Activated CD4-positive, CD25-positive, alpha-beta regulatory T cell (primary cell): ENCODE data around the gene PPIP5K1.
"Not testable (repeated sequence)": the region's sequence is repeated elsewhere in the genome, so short reads cannot be mapped to it uniquely, and the experiment has no call there.

Source experiments
- DNase-seq, 4 experiments: peaks; one replicate each; lab custom pipeline; 2025; lab: John Stamatoyannopoulos, UW

PPIP5K1 gene

DNA sequence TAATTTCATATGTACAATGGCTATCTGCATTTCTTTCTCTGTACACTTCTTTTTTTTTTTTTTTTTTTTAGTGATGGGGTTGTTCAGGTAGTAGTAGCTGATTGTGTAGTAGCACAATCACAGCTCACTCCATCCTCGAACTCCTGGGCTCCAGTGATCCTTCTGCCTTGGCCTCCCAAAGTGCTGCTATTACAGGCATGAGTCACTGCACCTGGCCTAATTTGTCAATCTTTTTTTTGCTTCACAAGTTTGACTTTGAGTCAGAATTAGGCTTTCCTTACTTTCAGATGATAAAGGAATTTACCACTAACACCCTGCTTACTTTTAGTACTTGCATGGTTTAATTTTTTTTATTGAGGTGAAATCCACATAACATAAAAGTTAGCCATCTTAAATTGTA lies 44.6 kb downstream of the PPIP5K1 start:
- no peak for DNase-seq

DNA sequence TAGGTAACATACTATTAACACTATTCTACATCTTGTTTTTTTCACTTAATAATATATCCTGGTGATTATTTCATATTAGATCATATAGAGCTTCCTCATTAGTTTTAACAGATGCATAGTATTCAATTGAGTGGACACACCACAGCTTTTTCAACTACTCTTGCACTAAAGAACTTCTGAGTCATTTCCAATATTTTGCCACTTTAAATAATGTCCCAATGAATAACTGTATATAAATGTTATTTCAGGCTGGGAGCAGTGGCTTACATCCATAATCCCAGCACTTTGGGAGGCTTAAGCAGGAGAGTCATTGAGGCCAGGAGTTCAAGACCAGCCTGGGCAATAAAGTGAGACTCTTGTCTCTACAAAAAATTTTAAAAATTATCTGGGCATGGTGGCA lies 45.7 kb downstream of the PPIP5K1 start:
- DNase-seq = no peak

DNA sequence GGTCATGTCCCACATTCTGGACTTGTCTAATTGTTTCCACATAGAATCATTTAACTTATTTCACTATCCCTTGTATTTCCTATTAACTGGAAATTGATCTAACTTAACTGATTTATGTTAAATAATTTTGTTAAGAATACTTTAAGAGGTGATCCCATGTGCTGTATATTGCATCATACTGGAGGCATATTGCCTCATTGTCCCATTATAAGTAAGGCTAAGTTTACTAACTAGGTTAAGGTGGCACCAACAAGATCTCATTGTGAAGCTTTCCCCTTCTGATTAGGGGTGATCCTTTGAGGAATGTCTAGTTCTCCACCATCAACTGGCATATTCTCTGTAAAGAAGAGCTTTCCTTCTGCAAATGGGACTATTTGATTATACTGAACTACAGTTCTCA lies 48.2 kb downstream of the PPIP5K1 start:
- DNase-seq = no peak

DNA sequence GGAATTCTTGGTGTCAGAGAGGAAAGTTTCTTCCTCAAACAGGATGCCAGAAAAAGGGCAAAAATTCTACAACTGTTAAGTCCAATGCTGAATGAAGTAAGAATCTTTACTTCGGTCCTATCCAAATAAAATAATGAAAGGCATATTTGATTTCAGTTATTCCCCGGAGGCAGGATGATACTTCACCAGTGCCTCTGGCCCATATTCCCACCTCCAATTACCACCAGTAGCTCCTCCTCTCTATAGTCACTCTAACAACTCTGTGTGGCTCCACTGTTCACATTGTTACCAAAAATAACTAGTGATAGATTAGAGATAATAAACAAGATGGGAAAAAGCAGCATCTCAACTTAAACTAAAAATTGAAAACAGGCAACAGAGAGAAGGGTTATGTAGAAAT lies 51.9 kb downstream of the PPIP5K1 start:
- no peak for DNase-seq

DNA sequence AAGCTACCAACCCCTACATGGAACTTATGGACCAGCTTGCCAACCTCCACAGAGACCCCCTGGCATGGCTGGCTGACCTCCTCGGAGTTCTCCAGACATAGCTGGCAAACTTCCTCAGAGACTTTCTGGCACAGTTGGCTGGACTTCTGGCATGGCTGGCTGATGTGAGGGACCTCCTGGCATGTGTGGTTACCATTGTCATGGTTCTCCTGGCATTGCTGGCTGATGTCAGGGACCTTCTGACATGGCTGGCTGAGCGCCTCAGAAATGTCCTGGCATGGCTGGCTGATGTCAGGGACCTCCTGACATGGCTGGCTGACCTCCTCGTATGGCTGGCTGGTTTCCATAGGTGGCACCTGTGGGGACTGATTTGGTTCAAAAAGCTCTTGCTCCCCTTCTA lies 55.1 kb downstream of the PPIP5K1 start:
- DNase-seq = no peak

DNA sequence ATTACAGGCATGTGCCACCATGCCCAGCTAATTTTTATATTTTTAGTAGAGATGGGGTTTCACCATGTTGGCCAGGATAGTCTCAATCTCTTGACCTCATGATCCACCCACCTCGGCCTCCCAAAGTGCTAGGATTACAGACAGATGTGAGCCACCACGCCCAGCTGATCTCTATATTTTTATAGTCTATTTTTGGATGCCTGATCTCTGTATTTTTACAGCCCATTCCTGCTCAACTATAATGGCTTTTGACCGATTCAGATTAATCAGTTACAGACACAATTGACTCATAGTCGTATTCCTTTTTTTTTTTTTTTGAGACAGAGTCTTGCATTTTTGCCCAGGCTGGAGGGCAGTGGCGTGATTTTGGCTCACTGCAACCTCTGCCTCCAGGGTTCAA lies 57.2 kb downstream of the PPIP5K1 start:
- not testable (repeated sequence) for DNase-seq

DNA sequence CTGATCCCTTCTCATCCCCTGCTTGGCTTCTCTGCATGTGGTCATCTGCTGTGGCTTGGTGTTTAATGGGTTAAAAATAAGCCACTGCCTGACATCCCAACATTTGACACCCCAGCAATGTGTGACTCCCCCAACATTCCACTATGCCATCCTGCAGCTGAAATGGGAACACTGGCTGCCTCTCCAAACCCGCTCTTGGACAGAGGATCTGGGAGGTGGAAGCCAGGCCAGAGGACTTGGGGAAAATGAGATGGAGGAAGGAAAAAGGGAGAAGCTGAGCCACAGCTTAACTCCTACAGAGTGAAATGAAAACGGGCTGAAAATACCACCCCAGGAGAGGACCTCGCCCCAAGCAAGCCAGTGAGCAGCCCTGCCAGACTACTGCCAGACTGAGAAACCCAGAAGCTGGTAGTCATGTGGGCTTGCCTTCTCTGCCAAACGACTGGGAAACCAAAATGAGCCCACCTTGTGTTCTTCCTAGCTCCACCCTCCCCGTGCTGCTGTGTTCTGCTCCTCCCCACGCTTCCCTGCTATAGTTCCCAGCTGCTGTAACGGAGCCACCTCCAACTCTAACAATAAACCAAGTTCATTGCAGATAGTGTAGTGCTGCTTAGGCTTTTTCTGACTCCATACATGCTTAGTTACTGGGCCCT lies 58.9 kb downstream of the PPIP5K1 start:
- DNase-seq = no peak

DNA sequence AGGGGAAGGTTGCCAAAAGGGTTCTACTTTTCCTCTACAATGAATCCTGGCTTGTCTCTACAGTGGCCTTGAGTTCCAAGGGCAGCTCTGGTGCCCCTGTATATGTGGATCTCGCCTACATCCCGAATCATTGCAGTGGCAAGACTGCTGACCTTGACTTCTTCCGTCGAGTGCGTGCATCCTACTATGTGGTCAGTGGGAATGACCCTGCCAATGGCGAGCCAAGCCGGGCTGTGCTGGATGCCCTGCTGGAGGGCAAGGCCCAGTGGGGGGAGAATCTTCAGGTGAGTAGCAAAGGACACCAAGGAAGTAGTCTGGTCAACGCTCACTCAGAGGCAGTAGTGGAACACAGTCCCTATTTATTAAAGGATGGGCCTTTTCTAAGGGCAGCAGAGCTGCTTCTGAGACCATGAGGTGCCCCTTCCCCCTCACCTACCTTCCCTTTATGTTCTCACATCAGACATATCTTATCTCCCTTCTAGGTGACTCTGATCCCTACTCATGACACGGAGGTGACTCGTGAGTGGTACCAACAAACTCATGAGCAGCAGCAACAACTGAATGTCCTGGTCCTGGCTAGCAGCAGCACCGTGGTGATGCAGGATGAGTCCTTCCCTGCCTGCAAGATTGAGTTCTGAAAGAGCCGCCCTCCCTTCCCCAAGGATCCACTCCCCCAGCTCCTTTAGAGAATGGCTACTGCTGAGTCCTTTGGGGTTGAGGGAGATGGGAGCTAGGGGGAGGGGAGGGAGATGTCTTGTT lies 60.2 kb downstream of the PPIP5K1 start:
- DNase-seq = no peak

DNA sequence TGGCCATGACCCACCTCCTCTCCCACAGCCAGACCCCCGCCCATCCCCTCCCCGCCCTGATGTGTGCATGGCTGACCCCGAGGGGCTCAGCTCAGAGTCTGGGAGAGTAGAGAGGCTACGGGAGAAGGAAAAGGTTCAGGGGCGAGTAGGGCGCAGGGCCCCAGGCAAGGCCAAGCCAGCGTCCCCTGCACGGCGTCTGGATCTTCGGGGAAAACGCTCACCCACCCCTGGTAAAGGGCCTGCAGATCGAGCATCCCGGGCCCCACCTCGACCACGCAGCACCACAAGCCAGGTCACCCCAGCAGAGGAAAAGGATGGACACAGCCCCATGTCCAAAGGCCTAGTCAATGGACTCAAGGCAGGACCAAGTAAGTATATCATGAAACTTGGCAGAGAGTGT lies 60.9 kb downstream of the PPIP5K1 start:
- no peak for DNase-seq

DNA sequence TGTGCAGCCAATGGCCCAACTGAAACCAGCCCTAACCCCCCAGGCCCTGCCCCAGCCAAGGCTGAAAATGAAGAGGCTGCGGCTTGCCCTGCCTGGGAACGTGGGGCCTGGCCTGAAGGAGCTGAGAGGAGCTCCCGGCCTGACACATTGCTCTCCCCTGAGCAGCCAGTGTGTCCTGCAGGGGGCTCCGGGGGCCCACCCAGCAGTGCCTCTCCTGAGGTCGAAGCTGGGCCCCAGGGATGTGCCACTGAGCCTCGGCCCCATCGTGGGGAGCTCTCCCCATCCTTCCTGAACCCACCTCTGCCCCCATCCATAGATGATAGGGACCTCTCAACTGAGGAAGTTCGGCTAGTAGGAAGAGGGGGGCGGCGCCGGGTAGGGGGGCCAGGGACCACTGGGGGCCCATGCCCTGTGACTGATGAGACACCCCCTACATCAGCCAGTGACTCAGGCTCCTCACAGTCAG lies 61.4 kb downstream of the PPIP5K1 start:
- DNase-seq = no peak

DNA sequence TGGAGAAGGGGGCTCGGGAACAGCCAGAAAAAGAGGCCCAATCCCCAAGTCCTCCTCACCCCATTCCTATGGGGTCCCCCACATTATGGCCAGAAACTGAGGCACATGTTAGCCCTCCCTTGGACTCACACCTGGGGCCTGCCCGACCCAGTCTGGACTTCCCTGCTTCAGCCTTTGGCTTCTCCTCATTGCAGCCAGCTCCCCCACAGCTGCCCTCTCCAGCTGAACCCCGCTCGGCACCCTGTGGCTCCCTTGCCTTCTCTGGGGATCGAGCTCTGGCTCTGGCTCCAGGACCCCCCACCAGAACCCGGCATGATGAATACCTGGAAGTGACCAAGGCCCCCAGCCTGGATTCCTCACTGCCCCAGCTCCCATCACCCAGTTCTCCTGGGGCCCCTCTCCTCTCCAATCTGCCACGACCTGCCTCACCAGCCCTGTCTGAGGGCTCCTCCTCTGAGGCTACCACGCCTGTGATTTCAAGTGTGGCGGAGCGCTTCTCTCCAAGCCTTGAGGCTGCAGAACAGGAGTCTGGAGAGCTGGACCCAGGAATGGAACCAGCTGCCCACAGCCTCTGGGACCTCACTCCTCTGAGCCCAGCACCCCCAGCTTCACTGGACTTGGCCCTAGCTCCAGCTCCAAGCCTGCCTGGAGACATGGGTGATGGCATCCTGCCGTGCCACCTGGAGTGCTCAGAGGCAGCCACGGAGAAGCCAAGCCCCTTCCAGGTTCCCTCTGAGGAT lies 62.0 kb downstream of the PPIP5K1 start:
- DNase-seq = no peak

DNA sequence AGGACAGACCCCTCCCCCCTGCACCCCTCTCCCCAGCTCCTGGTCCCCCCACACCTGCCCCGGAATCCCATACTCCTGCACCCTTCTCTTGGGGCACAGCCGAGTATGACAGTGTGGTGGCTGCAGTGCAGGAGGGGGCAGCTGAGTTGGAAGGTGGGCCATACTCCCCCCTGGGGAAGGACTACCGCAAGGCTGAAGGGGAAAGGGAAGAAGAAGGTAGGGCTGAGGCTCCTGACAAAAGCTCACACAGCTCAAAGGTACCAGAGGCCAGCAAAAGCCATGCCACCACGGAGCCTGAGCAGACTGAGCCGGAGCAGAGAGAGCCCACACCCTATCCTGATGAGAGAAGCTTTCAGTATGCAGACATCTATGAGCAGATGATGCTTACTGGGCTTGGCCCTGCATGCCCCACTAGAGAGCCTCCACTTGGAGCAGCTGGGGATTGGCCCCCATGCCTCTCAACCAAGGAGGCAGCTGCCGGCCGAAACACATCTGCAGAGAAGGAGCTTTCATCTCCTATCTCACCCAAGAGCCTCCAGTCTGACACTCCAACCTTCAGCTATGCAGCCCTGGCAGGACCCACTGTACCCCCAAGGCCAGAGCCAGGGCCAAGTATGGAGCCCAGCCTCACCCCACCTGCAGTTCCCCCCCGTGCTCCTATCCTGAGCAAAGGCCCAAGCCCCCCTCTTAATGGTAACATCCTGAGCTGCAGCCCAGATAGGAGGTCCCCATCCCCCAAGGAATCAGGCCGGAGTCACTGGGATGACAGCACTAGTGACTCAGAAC lies 62.8 kb downstream of the PPIP5K1 start:
- no peak for DNase-seq

DNA sequence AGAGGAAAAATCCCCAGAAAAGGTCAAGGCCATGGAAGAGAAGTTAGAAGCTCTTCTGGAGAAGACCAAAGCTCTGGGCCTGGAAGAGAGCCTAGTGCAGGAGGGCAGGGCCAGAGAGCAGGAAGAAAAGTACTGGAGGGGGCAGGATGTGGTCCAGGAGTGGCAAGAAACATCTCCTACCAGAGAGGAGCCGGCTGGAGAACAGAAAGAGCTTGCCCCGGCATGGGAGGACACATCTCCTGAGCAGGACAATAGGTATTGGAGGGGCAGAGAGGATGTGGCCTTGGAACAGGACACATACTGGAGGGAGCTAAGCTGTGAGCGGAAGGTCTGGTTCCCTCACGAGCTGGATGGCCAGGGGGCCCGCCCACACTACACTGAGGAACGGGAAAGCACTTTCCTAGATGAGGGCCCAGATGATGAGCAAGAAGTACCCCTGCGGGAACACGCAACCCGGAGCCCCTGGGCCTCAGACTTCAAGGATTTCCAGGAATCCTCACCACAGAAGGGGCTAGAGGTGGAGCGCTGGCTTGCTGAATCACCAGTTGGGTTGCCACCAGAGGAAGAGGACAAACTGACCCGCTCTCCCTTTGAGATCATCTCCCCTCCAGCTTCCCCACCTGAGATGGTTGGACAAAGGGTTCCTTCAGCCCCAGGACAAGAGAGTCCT lies 63.6 kb downstream of the PPIP5K1 start:
- DNase-seq = no peak

DNA sequence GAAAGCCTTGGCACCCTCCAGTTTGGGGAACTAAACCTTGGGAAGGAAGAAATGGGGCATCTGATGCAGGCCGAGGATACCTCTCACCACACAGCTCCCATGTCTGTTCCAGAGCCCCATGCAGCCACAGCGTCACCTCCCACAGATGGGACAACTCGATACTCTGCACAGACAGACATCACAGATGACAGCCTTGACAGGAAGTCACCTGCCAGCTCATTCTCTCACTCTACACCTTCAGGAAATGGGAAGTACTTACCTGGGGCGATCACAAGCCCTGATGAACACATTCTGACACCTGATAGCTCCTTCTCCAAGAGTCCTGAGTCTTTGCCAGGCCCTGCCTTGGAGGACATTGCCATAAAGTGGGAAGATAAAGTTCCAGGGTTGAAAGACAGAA lies 64.9 kb downstream of the PPIP5K1 start:
- no peak for DNase-seq

DNA sequence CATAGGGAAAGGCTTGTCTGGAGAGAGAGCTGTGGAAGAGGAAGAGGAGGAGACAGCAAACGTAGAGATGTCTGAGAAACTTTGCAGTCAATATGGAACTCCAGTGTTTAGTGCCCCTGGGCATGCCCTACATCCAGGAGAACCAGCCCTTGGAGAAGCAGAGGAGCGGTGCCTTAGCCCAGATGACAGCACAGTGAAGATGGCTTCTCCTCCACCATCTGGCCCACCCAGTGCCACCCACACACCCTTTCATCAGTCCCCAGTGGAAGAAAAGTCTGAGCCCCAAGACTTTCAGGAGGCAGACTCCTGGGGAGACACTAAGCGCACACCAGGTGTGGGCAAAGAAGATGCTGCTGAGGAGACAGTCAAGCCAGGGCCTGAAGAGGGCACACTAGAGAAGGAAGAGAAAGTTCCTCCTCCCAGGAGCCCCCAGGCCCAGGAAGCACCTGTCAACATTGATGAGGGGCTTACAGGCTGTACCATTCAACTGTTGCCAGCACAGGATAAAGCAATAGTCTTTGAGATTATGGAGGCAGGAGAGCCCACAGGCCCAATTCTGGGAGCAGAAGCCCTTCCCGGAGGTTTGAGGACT lies 65.7 kb downstream of the PPIP5K1 start:
- no peak for DNase-seq

DNA sequence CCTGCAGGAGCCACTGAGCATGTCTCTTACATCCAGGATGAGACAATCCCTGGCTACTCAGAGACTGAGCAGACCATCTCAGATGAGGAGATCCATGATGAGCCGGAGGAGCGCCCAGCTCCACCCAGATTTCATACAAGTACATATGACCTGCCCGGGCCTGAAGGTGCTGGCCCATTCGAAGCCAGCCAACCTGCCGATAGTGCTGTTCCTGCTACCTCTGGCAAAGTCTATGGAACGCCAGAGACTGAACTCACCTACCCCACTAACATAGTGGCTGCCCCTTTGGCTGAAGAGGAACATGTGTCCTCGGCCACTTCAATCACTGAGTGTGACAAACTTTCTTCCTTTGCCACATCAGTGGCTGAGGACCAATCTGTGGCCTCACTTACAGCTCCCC lies 66.4 kb downstream of the PPIP5K1 start:
- no peak for DNase-seq

DNA sequence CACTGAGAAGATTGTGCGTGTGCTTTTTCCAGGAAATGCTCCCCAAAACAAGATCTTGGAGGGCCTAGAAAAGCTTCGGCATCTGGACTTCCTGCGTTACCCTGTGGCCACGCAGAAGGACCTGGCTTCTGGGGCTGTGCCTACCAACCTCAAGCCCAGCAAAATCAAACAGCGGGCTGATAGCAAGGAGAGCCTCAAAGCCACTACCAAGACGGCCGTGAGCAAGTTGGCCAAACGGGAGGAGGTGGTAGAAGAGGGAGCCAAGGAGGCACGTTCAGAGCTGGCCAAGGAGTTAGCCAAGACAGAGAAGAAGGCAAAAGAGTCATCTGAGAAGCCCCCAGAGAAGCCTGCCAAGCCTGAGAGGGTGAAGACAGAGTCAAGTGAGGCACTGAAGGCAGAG lies 67.8 kb downstream of the PPIP5K1 start:
- no peak for DNase-seq

DNA sequence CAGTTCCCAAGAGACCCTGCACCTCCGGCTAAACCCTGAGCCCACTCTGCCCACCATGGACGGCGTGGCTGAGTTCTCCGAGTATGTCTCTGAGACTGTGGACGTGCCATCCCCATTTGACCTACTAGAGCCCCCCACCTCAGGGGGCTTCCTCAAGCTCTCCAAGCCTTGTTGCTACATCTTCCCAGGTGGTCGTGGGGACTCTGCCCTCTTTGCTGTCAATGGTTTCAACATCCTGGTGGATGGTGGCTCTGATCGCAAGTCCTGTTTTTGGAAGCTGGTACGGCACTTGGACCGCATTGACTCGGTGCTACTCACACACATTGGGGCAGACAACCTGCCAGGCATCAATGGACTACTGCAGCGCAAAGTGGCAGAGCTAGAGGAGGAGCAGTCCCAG lies 68.6 kb downstream of the PPIP5K1 start:
- DNase-seq = no peak

DNA sequence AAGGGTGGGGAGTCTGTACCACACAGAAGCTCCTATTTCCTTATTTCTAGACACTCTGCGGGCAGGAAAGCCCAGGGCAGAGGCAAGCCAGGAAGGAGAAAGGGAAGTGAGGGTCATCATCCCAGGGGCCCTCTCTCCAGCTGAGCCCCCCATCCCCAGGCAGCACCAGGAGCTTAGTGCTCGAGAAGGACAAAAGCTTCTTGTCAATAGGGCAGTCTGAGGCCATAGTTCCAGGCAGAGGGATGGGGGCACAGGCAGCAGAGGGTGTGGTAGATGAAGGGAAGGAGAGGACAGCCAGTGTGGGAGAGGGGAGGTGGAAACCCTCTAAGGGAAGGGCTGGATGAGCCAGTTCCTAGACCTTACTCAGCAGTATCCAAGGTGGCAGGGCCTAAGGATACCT lies 69.9 kb downstream of the PPIP5K1 start:
- DNase-seq = no peak

DNA sequence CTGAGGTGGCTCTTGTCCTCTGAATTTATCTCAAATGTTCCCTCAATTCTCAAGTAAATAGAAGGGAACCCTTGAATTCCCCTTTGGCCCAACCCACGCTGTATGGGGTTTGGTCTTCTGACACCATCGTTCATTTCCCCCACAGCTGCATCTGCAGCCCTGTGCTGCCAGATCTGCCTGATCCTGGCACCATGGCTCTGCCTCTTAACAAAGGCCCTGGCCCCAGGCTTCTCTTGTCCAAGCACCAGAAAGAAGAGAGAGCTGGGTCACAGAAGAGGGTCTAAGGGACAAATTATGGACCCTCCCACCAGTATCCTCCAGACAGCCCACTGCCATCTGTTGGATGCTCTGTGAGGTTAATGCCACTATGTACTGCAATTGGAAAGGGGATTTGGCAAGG lies 70.8 kb downstream of the PPIP5K1 start:
- no peak for DNase-seq

DNA sequence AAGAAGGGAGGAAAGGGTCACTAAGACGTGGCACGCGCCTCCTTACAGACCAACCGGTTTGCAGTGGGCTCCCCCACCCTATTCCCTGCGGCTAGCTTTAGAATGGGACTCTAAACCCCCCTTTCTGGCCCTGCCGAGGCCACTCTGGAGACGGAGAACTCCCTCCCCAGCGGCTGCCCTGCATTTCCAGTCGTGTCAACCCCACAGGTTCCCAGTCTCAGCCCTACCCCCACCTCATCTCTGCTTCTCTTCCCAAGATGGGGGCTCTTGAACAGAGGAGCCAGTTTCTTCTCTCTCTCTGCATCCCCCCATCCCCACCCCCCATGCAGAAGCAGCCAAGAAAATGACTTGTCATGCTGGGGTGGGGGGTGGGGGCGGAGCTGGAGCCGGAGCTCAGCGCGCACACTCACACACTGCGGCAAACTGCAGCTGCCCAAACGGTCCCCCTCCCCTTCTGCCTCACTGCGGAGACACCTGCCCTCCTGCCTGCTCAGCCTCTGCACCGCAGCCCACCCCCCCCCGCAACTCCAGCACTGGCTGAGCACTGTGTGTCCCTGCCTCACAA lies 71.7 kb downstream of the PPIP5K1 start:
- DNase-seq = no peak
